A549 (cell line): ENCODE measurements around the gene CINP. TPM values are rescaled to one million over a fixed set of nuclear protein-coding genes. Genes with fewer than 3 reads are reported as not detected.

Experiments used
- ATAC-seq, 2 experiments: fragments of 200-7000 bp in 1 of 2; fragments of >200 bp in 1 of 2; cut with Nextera tagmentation in 1 of 2; cut with Tn5 transposase in 1 of 2; 3 replicates each; pipeline versions ENCODE4 v1.8.0 to v1.9.1; 2018 to 2020; ENCODE audit warnings: mild to moderate bottlenecking in 1 of 2, moderate library complexity in 1 of 2
- CTCF ChIA-PET: fragments of 300-600 bp; sonication (Branson Sonifier 250); formaldehyde crosslinking; extraction: SDS; loops from one replicate; lab custom pipeline; 2021; ENCODE audit warnings: antibody characterized with exemption, inconsistent platforms; lab: Yijun Ruan, JAX
- POLR2A ChIA-PET: fragments of 350-600 bp; formaldehyde crosslinking; extraction: SDS; loops from one replicate; lab custom pipeline; 2021; ENCODE audit warnings: antibody characterized with exemption, inconsistent platforms; lab: Yijun Ruan, JAX
- DNase-seq, 2 experiments: peaks; one replicate each; pipeline versions ENCODE4 v3.0.0 to v3.0.0-alpha.2; 2011 to 2016; ENCODE audit warnings: low read depth in 1 of 2, low spot score in 1 of 2
- FAIRE-seq: peaks from 2 replicates; lab custom pipeline; 2011; peaks lifted over from hg19 to GRCh38; lab: Jason Lieb, UNC
- H3K27ac ChIP-seq, 2 experiments: fragments of >200 bp; sonication (Bioruptor Twin); formaldehyde crosslinking; 3 replicates each; pipeline ENCODE4 v1.5.1; 2016 to 2017
- H3K4me1 ChIP-seq: fragments of >200 bp; sonication (Bioruptor Twin); formaldehyde crosslinking; 3 replicates; pipeline ENCODE4 v1.6.1; 2016
- H3K4me2 ChIP-seq: fragments of >200 bp; sonication (Bioruptor Twin); formaldehyde crosslinking; 3 replicates; pipeline ENCODE4 v1.6.1; 2016
- H3K4me3 ChIP-seq: fragments of >200 bp; sonication (Bioruptor Twin); formaldehyde crosslinking; 3 replicates; pipeline ENCODE4 v1.5.1; 2016
- H3K9me3 ChIP-seq: fragments of >200 bp; sonication (Bioruptor Twin); formaldehyde crosslinking; 3 replicates; pipeline ENCODE4 v1.6.1; 2016
- CEBPB ChIP-seq, 2 experiments: fragments of >200 bp in 1 of 2; sonication (Bioruptor Twin) in 1 of 2; formaldehyde crosslinking in 1 of 2; IDR thresholded peaks; 2 replicates each; pipeline ENCODE4 v1.6.1; 2012 to 2016
- EP300 ChIP-seq, 2 experiments: fragments of >200 bp; sonication (Bioruptor Twin); formaldehyde crosslinking; IDR thresholded peaks; 2 replicates in 1 of 2; 3 replicates in 1 of 2; pipeline ENCODE4 v1.6.1; 2016 to 2017
- ESRRA ChIP-seq: fragments of 150-350 bp; IDR thresholded peaks from 2 replicates; pipeline ENCODE4 v1.6.1; 2014; ENCODE audit warnings: mild to moderate bottlenecking, low read length, borderline replicate concordance
- FOSL2 ChIP-seq, 2 experiments: fragments of 450-650 bp in 1 of 2; fragments of >200 bp in 1 of 2; sonication (Bioruptor Twin) in 1 of 2; formaldehyde crosslinking; IDR thresholded peaks; 2 replicates each; pipeline versions ENCODE4 v1.5.0 to v1.6.1; 2016 to 2020; ENCODE audit warnings: mild to moderate bottlenecking in 1 of 2, moderate library complexity in 1 of 2
- PHF8 ChIP-seq: fragments of 200-600 bp; sonication (generic); IDR thresholded peaks from 2 replicates; pipeline ENCODE4 v1.6.1; 2016; ENCODE audit warnings: low read depth, mild to moderate bottlenecking, antibody characterized with exemption, moderate library complexity, borderline replicate concordance
- RAD21 ChIP-seq, 2 experiments: fragments of >200 bp in 1 of 2; sonication (Bioruptor Twin) in 1 of 2; formaldehyde crosslinking in 1 of 2; IDR thresholded peaks in 1 of 2; conservative IDR thresholded peaks in 1 of 2; 2 replicates in 1 of 2; 3 replicates in 1 of 2; pipeline ENCODE4 v1.6.1; 2012 to 2018; ENCODE audit warnings: inconsistent platforms in 1 of 2
- SMC3 ChIP-seq: fragments of >200 bp; sonication (Bioruptor Twin); formaldehyde crosslinking; IDR thresholded peaks from 3 replicates; pipeline ENCODE4 v1.6.1; 2018; ENCODE audit warnings: inconsistent platforms
- ZFP36 ChIP-seq: fragments of 450-650 bp; IDR thresholded peaks from 2 replicates; pipeline ENCODE4 v1.6.1; 2014; ENCODE audit warnings: borderline replicate concordance; ENCODE audit not compliant: partially characterized antibody
- WGBS: methylation state at CpG from one replicate; pipeline ENCODE4 v1.1.6; 2017; ENCODE audit errors: missing lambda C conversion rate; 5-methylcytosine and 5-hydroxymethylcytosine counted together
- polyA plus RNA-seq, 4 experiments: library from polyadenylated mRNA; depleted of rRNA in 3 of 4; stranded (reverse); fragments of >200 nt; fragmentation: RNase III in 1 of 4; extraction: RNeasy Plus Mini Kit Qiagen cat#74134 plus additional on column Dnase treatment in 1 of 4; gene quantifications; 2 replicates in 3 of 4; 3 replicates in 1 of 4; pipeline ENCODE4 v1.2.3, GENCODE V29; 2011 to 2017
- TF ChIP-seq, protein P1 (sequence below): IDR thresholded peaks from 2 replicates; pipeline ENCODE4 v1.6.1; 2012; ENCODE audit warnings: low read depth, borderline replicate concordance
- TF ChIP-seq, protein P2 (sequence below): fragments of >200 bp; sonication (Bioruptor Twin); formaldehyde crosslinking; IDR thresholded peaks from 3 replicates; pipeline ENCODE4 v1.5.1; 2016

CINP gene
- polyA plus RNA-seq, 2 of the 4 experiments (the other 2 are of a cell fraction): 59.9 to 74.6 TPM

DNA sequence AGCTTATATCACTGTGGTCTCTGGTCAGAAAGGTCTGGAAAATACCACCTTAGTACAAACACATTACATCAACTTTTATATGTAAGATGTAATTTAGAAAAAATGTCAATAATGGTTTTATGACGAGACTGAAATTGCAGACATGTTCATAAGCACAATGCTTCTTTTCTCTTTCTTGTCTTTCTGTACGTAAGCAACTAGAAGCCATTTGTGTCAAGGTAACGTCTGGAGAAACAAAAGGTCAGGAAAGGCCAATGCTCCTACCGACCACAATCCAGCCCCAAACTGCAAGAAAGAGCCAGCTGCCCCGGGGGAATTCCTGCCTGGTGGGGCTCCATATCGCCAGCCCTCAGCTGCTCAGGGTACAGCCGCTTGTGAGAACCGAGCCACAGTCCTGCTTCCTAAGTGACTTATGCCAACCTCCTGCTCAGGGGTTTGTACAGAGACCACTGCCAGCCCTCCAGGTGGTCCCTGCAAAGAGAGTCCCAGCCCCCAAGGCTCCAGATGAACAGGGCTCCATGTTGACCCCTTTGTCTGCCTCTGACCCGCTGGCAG is 36.8 kb downstream of the CINP start:
- CTCF ChIA-PET: interaction anchor here (1.1 kb wide), 3 partner anchors 9 to 230 kb away, joined by 4 to 7 read pairs (median 4); no protein-coding TSS in a partner anchor
- no peak for DNase-seq
- peaks cover 10% of the 10 kb centered on the region; the same call in 2 of the 3 replicates for H3K4me1 ChIP-seq
- TF ChIP-seq ESRRA: no peak
- TF ChIP-seq, protein P1, sequence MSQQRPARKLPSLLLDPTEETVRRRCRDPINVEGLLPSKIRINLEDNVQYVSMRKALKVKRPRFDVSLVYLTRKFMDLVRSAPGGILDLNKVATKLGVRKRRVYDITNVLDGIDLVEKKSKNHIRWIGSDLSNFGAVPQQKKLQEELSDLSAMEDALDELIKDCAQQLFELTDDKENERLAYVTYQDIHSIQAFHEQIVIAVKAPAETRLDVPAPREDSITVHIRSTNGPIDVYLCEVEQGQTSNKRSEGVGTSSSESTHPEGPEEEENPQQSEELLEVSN: no peak
- TF ChIP-seq, all 56 proteins: peak for 0
- ATAC-seq (no peak), FAIRE-seq (no peak)
- no peaks in the 10 kb centered on the region for H3K9me3 ChIP-seq
- 81% methylated on average over 9 of the region's 9 CpGs for WGBS
- H3K4me3 ChIP-seq: no peak overlapping the region
- POLR2A ChIA-PET: no interaction called here
- no peak overlapping the region for H3K27ac ChIP-seq
- H3K4me2 ChIP-seq: no peak overlapping the region

DNA sequence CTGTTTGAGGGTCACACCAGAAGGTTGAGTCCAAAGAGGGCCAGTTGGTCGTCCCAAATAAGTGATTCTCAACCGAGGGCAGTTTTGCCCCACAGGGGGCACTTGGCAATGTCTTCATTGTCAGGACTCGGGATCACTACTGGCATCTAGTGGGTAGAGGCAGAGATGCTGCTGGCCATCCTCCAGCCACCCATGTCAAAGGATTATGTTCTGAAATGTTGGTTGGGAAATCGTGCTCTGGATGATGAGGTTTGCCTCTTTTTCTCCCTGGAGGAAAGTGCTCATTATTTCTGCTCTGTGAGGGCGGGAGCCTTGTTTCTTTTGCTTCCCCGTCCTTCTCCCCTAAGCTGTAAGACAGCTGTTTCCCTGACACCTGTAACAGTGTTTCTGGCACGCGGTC is 39.6 kb downstream of the CINP start:
- FAIRE-seq (peak; percentile 96), ATAC-seq (peak; percentile 63 to 72), DNase-seq (peak; percentile 79 to 82)
- peaks cover 27% of the 10 kb centered on the region for H3K4me1 ChIP-seq
- no peak overlapping the region for H3K4me2 ChIP-seq
- no peak overlapping the region for H3K4me3 ChIP-seq
- no peak overlapping the region for H3K27ac ChIP-seq
- CTCF ChIA-PET: interaction anchor here (0.8 to 8.8 kb wide), 3 partner anchors 12 to 87 kb away, joined by 3 to 100 read pairs (median 3); no protein-coding TSS in a partner anchor
- POLR2A ChIA-PET: no interaction called here
- H3K9me3 ChIP-seq: no peaks in the 10 kb centered on the region
- TF ChIP-seq ZFP36 (no peak), SMC3 (peak; percentile 57), CEBPB (IDR thresholded peaks at IDR 0.05) (peak in 1 of 2 experiments; percentile 11; a peak in 1 of 4 replicates), PHF8 (no peak), RAD21 (conservative IDR thresholded peaks at IDR 0.05 in 1 of 2, IDR thresholded peaks at IDR 0.05 in 1 of 2) (peak; percentile 51 to 69)
- TF ChIP-seq, protein P2, sequence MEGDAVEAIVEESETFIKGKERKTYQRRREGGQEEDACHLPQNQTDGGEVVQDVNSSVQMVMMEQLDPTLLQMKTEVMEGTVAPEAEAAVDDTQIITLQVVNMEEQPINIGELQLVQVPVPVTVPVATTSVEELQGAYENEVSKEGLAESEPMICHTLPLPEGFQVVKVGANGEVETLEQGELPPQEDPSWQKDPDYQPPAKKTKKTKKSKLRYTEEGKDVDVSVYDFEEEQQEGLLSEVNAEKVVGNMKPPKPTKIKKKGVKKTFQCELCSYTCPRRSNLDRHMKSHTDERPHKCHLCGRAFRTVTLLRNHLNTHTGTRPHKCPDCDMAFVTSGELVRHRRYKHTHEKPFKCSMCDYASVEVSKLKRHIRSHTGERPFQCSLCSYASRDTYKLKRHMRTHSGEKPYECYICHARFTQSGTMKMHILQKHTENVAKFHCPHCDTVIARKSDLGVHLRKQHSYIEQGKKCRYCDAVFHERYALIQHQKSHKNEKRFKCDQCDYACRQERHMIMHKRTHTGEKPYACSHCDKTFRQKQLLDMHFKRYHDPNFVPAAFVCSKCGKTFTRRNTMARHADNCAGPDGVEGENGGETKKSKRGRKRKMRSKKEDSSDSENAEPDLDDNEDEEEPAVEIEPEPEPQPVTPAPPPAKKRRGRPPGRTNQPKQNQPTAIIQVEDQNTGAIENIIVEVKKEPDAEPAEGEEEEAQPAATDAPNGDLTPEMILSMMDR: peak; percentile 81
- WGBS: 29% methylated on average over 8 of the region's 8 CpGs

DNA sequence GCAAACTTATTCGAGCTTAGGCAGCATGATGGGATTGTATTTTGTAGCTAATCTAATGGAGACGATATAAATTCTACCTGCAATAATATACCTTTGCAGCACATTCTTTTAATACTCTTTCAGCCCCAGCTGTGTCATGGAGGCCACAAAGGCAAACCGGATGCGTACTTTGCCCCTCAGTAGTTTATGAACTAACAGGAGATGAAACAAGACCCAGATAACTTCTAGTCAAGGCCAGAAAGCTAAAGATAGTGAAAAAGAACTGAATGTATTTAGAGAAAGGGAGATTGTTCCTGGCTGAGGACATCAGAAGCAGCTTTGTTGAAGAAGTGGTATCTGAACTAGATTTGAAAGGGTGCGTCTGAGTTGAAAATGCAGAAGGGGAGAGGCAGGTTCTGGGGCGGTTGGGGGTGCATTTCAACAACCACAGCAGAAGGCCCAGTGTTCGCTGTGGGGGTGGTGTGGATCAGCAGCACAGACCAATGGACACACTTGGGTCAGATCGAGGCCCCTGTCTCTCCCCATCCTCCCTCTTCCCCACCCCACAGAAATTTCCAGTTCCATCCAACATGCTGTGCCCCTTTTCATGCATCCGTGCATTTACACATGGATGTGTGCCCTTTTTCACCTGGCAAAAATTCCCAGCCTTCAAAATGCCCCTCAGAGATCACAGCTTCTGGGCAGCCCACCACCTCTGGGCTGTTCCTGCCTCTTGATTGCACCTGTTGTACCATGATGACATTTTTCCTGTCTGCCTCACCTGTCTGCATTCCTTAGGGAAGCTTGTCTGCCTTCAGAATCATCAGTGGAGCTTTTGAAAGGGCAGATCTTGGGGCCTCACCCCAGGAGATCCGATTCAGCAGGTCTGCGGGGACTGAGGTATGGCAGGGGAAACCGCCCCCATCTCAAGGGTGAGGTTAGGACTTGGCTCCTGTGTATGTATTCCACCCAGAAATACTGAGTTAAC is 41.0 kb downstream of the CINP start:
- no peak overlapping the region for H3K4me3 ChIP-seq
- WGBS: 91% methylated on average over 12 of the region's 12 CpGs
- H3K27ac ChIP-seq: no peak overlapping the region
- H3K4me2 ChIP-seq: no peak overlapping the region
- no peak for FAIRE-seq
- POLR2A ChIA-PET: interaction anchor here (1.1 kb wide), 1 partner anchor 41 kb away, joined by 3 read pairs; the partner anchor contains the start of genes CINP and TECPR2
- H3K4me1 ChIP-seq: peaks cover 33% of the 10 kb centered on the region
- DNase-seq: no peak
- H3K9me3 ChIP-seq: no peaks in the 10 kb centered on the region
- CTCF ChIA-PET: interaction anchor here (0.6 to 8.8 kb wide), 9 partner anchors 13 to 362 kb away, joined by 3 to 100 read pairs (median 3); partner anchors contain the start of genes CINP and TECPR2
- no peak for ATAC-seq
- no peak for TF ChIP-seq FOSL2 (IDR thresholded peaks at IDR 0.05)
- no peak for TF ChIP-seq FOSL2 (CRISPR knock-in tag; IDR thresholded peaks at IDR 0.05)
- no peak for TF ChIP-seq EP300 (IDR thresholded peaks at IDR 0.05)
